H1 (cell line): ENCODE results near the gene C15orf39. TPM values are rescaled to one million over a fixed set of nuclear protein-coding genes. Genes with fewer than 3 reads are reported as not detected.
A peak's percentile ranks its signal among the peaks of the same experiment; 100 is the strongest.

ENCODE experiments used
- CTCF ChIA-PET: fragments of 300-600 bp; sonication (Branson Sonifier 250); formaldehyde crosslinking; loops from one replicate; lab custom pipeline; 2021; ENCODE audit not compliant: partially characterized antibody; lab: Charles Lee
- POLR2A ChIA-PET: fragments of 300-600 bp; sonication (Branson Sonifier 250); formaldehyde crosslinking; loops from one replicate; lab custom pipeline; 2021; ENCODE audit warnings: inconsistent platforms; ENCODE audit not compliant: partially characterized antibody; lab: Charles Lee
- DNase-seq, 2 experiments: peaks; one replicate each; pipeline versions ENCODE4 v3.0.0 to v3.0.0-alpha.2; 2010 to 2022; ENCODE audit warnings: low spot score in 2 of 2, low read depth in 1 of 2, mixed read lengths in 1 of 2
- FAIRE-seq: peaks from 2 replicates; lab custom pipeline; 2011; peaks lifted over from hg19 to GRCh38; lab: Jason Lieb, UNC
- H2AFZ ChIP-seq: 2 replicates; pipeline ENCODE4 v1.8.1; 2012; ENCODE audit warnings: low read length, inconsistent platforms
- H2AK5ac ChIP-seq: 2 replicates; pipeline ENCODE4 v1.6.1; 2013; ENCODE audit warnings: low read depth, low read length
- H2BK120ac ChIP-seq: replicated peaks from 2 replicates; pipeline ENCODE3; 2013; ENCODE audit warnings: low read depth, low read length, inconsistent platforms
- H2BK12ac ChIP-seq: 2 replicates; pipeline ENCODE4 v1.6.1; 2013; ENCODE audit warnings: low read depth, low read length
- H2BK15ac ChIP-seq: 2 replicates; pipeline ENCODE4 v1.6.1; 2013; ENCODE audit warnings: low read length
- H2BK20ac ChIP-seq: 2 replicates; pipeline ENCODE4 v1.6.1; 2013; ENCODE audit warnings: low read length
- H2BK5ac ChIP-seq: 2 replicates; pipeline ENCODE4 v1.6.1; 2013; ENCODE audit warnings: low read depth, low read length
- H3K14ac ChIP-seq: 2 replicates; pipeline ENCODE4 v1.6.1; 2013; ENCODE audit warnings: inconsistent platforms; ENCODE audit not compliant: insufficient read length
- H3K18ac ChIP-seq: 2 replicates; pipeline ENCODE4 v1.6.1; 2013; ENCODE audit warnings: low read length; ENCODE audit errors: extremely low read depth
- H3K23ac ChIP-seq: 2 replicates; pipeline ENCODE4 v1.6.1; 2013; ENCODE audit warnings: inconsistent platforms; ENCODE audit not compliant: insufficient read length
- H3K23me2 ChIP-seq: 2 replicates; pipeline ENCODE4 v1.6.1; 2013; ENCODE audit warnings: low read depth, low read length
- H3K27ac ChIP-seq: 2 replicates; pipeline ENCODE4 v1.6.1; 2011; ENCODE audit warnings: low read depth, low read length, inconsistent platforms
- H3K27me3 ChIP-seq, 4 experiments: replicated peaks in 1 of 4; 1 replicate in 1 of 4; 2 replicates in 3 of 4; pipeline versions ENCODE4 v1.6.1 to v1.8.1; 2011 to 2013; ENCODE audit warnings: low read length in 3 of 4, mild to moderate bottlenecking in 3 of 4, inconsistent platforms in 2 of 4, mixed read lengths in 2 of 4, moderate library complexity in 1 of 4; ENCODE audit not compliant: control insufficient read depth in 3 of 4, insufficient read depth in 3 of 4; ENCODE audit errors: extremely low read depth in 1 of 4
- H3K36me3 ChIP-seq, 4 experiments: 2 replicates each; pipeline versions ENCODE4 v1.6.1 to v1.8.1; 2011 to 2013; ENCODE audit warnings: mild to moderate bottlenecking in 4 of 4, low read length in 3 of 4, moderate library complexity in 2 of 4, control low read depth in 1 of 4, inconsistent platforms in 1 of 4; ENCODE audit not compliant: insufficient read depth in 4 of 4, control insufficient read depth in 2 of 4
- H3K4ac ChIP-seq: replicated peaks from 2 replicates; pipeline ENCODE3; 2013; ENCODE audit warnings: low read length, low read depth, mixed read lengths, inconsistent platforms; ENCODE audit not compliant: insufficient read length
- H3K4me1 ChIP-seq, 4 experiments: replicated peaks in 1 of 4; 1 replicate in 1 of 4; 2 replicates in 3 of 4; pipeline versions ENCODE4 v1.6.1 to v1.8.1; 2011 to 2013; ENCODE audit warnings: low read length in 3 of 4, inconsistent platforms in 2 of 4, mixed read lengths in 1 of 4; ENCODE audit not compliant: insufficient read depth in 4 of 4, control insufficient read depth in 3 of 4
- H3K4me2 ChIP-seq, 2 experiments: 2 replicates each; pipeline versions ENCODE4 v1.6.1 to v1.8.1; 2011 to 2013; ENCODE audit warnings: low read depth in 2 of 2, low read length in 2 of 2, control low read depth in 1 of 2, inconsistent platforms in 1 of 2, mild to moderate bottlenecking in 1 of 2; ENCODE audit not compliant: insufficient read depth in 1 of 2
- H3K4me3 ChIP-seq, 4 experiments: fragments of 200-600, 300-600 bp in 1 of 4; sonication (generic), shearing (Covaris generic), sonication (Bioruptor Twin) in 1 of 4; 2 replicates each; pipeline versions ENCODE4 v1.5.1 to v1.8.1; 2011 to 2016; ENCODE audit warnings: low read length in 4 of 4, low read depth in 3 of 4, control low read depth in 2 of 4, inconsistent platforms in 2 of 4, mild to moderate bottlenecking in 2 of 4, mixed read lengths in 1 of 4, moderate library complexity in 1 of 4; ENCODE audit not compliant: insufficient read depth in 2 of 4; ENCODE audit errors: extremely low read depth in 1 of 4
- H3K56ac ChIP-seq: replicated peaks from 2 replicates; pipeline ENCODE3; 2013; ENCODE audit warnings: low read depth, mild to moderate bottlenecking, mixed read lengths, low read length, inconsistent platforms; ENCODE audit not compliant: insufficient read length
- H3K79me1 ChIP-seq: 2 replicates; pipeline ENCODE4 v1.6.1; 2013; ENCODE audit warnings: low read depth, low read length, control low read depth
- H3K79me2 ChIP-seq, 2 experiments: 2 replicates each; pipeline versions ENCODE4 v1.6.1 to v1.8.1; 2012 to 2013; ENCODE audit warnings: low read length in 2 of 2, mild to moderate bottlenecking in 2 of 2, inconsistent platforms in 1 of 2; ENCODE audit not compliant: insufficient read depth in 2 of 2, control insufficient read depth in 1 of 2
- H3K9ac ChIP-seq, 4 experiments: replicated peaks in 1 of 4; 1 replicate in 1 of 4; 2 replicates in 3 of 4; pipeline versions ENCODE4 v1.6.1 to v1.8.1; 2011 to 2013; ENCODE audit warnings: low read depth in 3 of 4, low read length in 3 of 4, control low read depth in 2 of 4, mild to moderate bottlenecking in 2 of 4, moderate library complexity in 2 of 4, inconsistent platforms in 1 of 4; ENCODE audit errors: extremely low read depth in 1 of 4
- H3K9me3 ChIP-seq, 2 experiments: 2 replicates each; pipeline versions ENCODE4 v1.6.1 to v1.8.1; 2012 to 2013; ENCODE audit warnings: mild to moderate bottlenecking in 2 of 2, moderate library complexity in 2 of 2, control low read depth in 1 of 2, inconsistent platforms in 1 of 2, low read depth in 1 of 2, low read length in 1 of 2, mixed read lengths in 1 of 2; ENCODE audit not compliant: insufficient read depth in 2 of 2
- H4K20me1 ChIP-seq, 2 experiments: replicated peaks in 1 of 2; 2 replicates each; pipeline versions ENCODE3 to v1.8.1; 2011 to 2013; ENCODE audit warnings: inconsistent platforms in 2 of 2, low read length in 2 of 2, mild to moderate bottlenecking in 1 of 2; ENCODE audit not compliant: insufficient read depth in 2 of 2, control insufficient read depth in 1 of 2
- H4K5ac ChIP-seq: 2 replicates; pipeline ENCODE4 v1.6.1; 2013; ENCODE audit warnings: low read length, low read depth, mixed read lengths, inconsistent platforms; ENCODE audit not compliant: insufficient read length
- H4K8ac ChIP-seq: 2 replicates; pipeline ENCODE4 v1.8.0; 2013; ENCODE audit warnings: mild to moderate bottlenecking, moderate library complexity, low read length, inconsistent platforms; ENCODE audit not compliant: insufficient read depth; ENCODE audit errors: extremely low read depth
- H4K91ac ChIP-seq: replicated peaks from 2 replicates; pipeline ENCODE3; 2013; ENCODE audit warnings: low read length, mixed read lengths, inconsistent platforms; ENCODE audit not compliant: insufficient read length
- CHD2 ChIP-seq: IDR thresholded peaks from 2 replicates; pipeline ENCODE4 v1.6.1; 2012; ENCODE audit warnings: low read length, improper control_type of control experiment
- CTBP2 ChIP-seq: IDR thresholded peaks from 2 replicates; pipeline ENCODE4 v1.7.0; 2011; ENCODE audit warnings: borderline replicate concordance, mild to moderate bottlenecking, moderate library complexity, mixed read lengths, low read length; ENCODE audit not compliant: insufficient read depth, insufficient read length
- GABPA ChIP-seq: IDR thresholded peaks from 2 replicates; pipeline ENCODE4 v1.6.1; 2011; ENCODE audit warnings: mild to moderate bottlenecking, low read length, moderate library complexity, borderline replicate concordance; ENCODE audit not compliant: insufficient read depth
- GTF2F1 ChIP-seq: IDR thresholded peaks from 2 replicates; pipeline ENCODE4 v1.6.1; 2012; ENCODE audit warnings: low read depth, low read length, improper control_type of control experiment, borderline replicate concordance
- SAP30 ChIP-seq: fragments of 300-600 bp; sonication (generic); IDR thresholded peaks from 2 replicates; pipeline ENCODE4 v1.7.1; 2012; ENCODE audit warnings: low read length, moderate library complexity, mild to moderate bottlenecking, inconsistent platforms; ENCODE audit not compliant: insufficient read depth, insufficient replicate concordance
- WGBS, 2 experiments: shearing (Covaris generic) in 1 of 2; methylation state at CpG; one replicate each; pipeline versions ENCODE4 v1.1.6 to v1.1.7; 2013 to 2015; ENCODE audit warnings: low lambda C conversion rate in 2 of 2, mixed read lengths in 2 of 2, inconsistent platforms in 1 of 2, low coverage in 1 of 2, missing lambda C conversion rate in 1 of 2; ENCODE audit not compliant: insufficient replicate concordance in 2 of 2, insufficient coverage in 1 of 2, insufficient read length in 1 of 2; ENCODE audit errors: extremely low coverage in 1 of 2, missing lambda C conversion rate in 1 of 2; 5-methylcytosine and 5-hydroxymethylcytosine counted together
- polyA plus RNA-seq, 7 experiments: library from polyadenylated mRNA; depleted of rRNA in 3 of 7; stranded (reverse) in 5 of 7; unstranded in 2 of 7; fragments of >200 nt in 5 of 7; fragments of 200-250 nt in 2 of 7; gene quantifications; 1 replicate in 5 of 7; 2 replicates in 1 of 7; 4 replicates in 1 of 7; pipeline versions ENCODE4 v1.2.1 to v1.2.3, GENCODE V29; 2011 to 2013; ENCODE audit warnings: missing spikeins in 2 of 7, mixed read lengths in 2 of 7
- total RNA-seq: library from RNA; stranded (reverse); fragmentation: NEBNext Ultra II Directional; extraction: Animal tissue kit (Norgen Biotek cat#: 25700); gene quantifications from 2 replicates; pipeline ENCODE4 v1.2.1, GENCODE V29; 2021

The C15orf39 gene
- total and polyA plus RNA-seq, 2 of the 8 experiments (the other 6 are each of a cell fraction or from before 2014, with no cell fraction given) = 13.8 to 38.5 TPM

GRCh38 chr15:75213768-75214221 is 12.1 kb downstream of the C15orf39 start:
- Histone ChIP-seq H4K91ac (no peak overlapping the region), H2AFZ (no peak overlapping the region), H4K20me1 (peaks cover 24 to 32% of the 10 kb centered on the region in 2 experiments), H2AK5ac (no peak overlapping the region), H3K4ac (no peak overlapping the region), H3K4me2 (no peak overlapping the region)
- TF ChIP-seq GABPA = no peak
- TF ChIP-seq GTF2F1 = no peak
- no peak for TF ChIP-seq SAP30
- TF ChIP-seq CHD2 = no peak
- TF ChIP-seq CTBP2 = no peak
- TF ChIP-seq, all 59 proteins: peak for 0
- Histone ChIP-seq H3K14ac (no peak overlapping the region), H3K36me3 (peaks cover 15 to 29% (median 17%) of the 10 kb centered on the region in 4 experiments; a peak in 7 of 8 replicates), H2BK12ac (no peak overlapping the region), H3K4me1 (peaks cover 0 to 17% (median 3%) of the 10 kb centered on the region in 4 experiments; a peak in 4 of 7 replicates), H2BK5ac (no peak overlapping the region), H3K27ac (no peak overlapping the region), H3K18ac (no peak overlapping the region; the same call in 1 of the 2 replicates), H3K23ac (no peak overlapping the region), H4K8ac (no peak overlapping the region), H3K27me3 (no peaks in the 10 kb centered on the region), H4K5ac (no peak overlapping the region), H2BK20ac (no peak overlapping the region), H2BK120ac (no peak overlapping the region), H3K79me2 (peaks cover 0 to 17% of the 10 kb centered on the region in 2 experiments; a peak in 2 of 4 replicates), H3K56ac (no peak overlapping the region), H3K9me3 (no peaks in the 10 kb centered on the region), H3K4me3 (no peak overlapping the region), H2BK15ac (no peak overlapping the region; the same call in 1 of the 2 replicates), H3K9ac (no peak overlapping the region), H3K23me2 (no peaks in the 10 kb centered on the region), H3K79me1 (peaks cover 2% of the 10 kb centered on the region; the same call in 1 of the 2 replicates)
- ChIA-PET POLR2A (interaction anchor here (1.3 to 2.8 kb wide), 3 partner anchors 12 to 31 kb away, joined by 3 to 8 read pairs (median 3); partner anchors contain the start of gene C15orf39), CTCF (interaction anchor here (1.1 to 5.6 kb wide), 5 partner anchors 12 to 184 kb away, joined by 3 to 24 read pairs (median 5); partner anchors contain the start of gene C15orf39)
- WGBS, 2 experiments = 93% methylated on average over 7 of the region's 9 CpGs; no CpG with 5 or more reads in 1 of the 2 experiments
- peak in 1 of 2 experiments; percentile 50 for DNase-seq
- no peak for FAIRE-seq
